ENCODE measurements around the gene PIP4K2A.
A peak's percentile ranks its signal among the peaks of the same experiment; 100 is the strongest.
"Not testable (repeated sequence)": the region's sequence is repeated elsewhere in the genome, so short reads cannot be mapped to it uniquely, and the experiment has no call there.

PIP4K2A gene

DNA sequence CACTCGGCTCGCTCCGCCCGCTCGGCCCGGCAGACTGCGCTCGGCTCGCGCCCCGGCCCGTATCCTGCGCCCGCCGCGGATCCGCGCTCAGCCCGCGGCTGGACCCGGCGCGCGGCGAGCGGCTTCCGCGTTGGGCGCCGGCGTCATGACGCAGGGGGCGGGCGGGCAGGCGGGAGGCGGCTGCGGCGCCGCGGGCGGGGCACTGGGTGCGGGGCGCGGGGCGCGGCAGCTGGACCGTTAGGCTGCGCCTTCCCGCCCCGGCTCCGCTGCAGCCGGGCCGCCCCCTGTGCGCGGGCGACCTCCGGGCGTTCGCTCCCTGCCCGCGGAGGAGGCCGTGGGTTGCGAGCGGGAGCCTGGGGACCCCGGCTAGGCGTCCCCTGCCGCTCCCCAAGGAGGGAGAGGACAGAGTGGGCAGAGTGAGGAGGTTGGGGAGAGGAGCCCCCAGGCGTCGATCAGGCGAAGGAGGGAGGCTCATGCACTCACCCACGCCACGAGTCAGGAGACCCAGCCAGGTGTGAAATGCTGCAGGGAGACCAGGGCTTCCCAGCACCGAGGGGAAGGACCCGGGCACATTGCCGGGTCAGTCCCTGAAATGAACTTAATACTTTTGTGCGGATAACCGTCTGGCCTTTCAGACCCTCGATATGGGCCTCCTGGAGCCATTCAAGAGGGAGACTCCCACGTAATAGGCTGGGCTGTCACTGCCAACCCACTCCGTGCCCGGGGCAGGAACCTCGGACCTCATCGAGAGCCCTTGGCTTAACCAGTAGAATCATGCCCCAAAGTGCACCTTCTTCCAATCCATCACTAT lies at the start of gene PIP4K2A:
Gene PIP4K2A, minus strand, starts transcription at position 100 of the 811 bp plus-strand sequence. CDS start 252 bp downstream, outside the sequence.
- peak; percentile 54 for DNase-seq (ENCODE audit: low read depth)

DNA sequence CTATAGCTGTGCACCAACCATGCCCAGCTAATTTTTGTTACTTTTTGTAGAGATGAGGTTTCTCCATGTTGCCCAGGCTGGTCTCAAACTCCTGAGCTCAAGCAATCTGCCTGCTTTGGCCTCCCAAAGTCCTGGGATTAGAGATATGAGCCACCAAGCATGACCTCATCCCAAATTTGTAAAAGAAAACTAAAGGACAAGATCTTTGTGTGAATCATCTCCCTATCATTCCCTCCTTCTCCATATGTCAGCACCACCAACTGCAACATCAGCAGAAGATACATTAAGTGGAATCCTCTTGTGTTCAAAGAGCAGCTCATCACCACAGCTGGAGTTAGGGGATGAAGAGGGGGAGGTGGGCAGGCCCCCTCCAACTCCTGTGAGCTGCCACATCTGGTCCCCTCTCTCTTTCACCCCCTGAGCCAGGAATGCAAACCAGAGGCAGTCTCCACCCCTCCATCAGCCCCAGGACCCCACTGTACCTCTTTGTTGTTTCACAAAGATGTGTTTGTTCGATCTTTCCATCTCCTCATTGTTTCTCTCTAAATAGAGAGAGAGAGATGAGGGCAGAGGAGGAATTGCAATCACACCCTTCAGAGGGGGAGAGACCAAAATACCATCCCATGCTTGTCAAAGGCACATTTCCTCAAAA lies 47.3 kb upstream of the PIP4K2A start:
- DNase-seq (ENCODE audit: low read depth) = no peak

DNA sequence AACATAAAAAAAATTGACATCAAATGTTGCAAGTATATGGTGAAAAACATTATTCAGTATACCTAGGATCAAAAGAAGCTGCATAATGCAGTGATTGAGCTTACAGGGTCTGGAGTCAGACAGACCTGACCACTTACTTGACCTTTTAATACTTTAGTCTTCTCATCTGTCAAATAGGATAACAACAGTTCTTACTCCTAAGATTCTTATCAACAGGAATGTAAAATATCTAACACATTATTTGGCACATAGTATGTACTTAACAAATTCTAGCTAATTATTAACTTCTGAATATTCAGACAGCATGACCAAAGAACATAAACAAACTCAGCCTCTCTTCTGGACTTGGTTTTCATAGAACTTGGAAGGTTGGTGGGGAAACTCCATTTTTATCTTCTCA lies 45.6 kb upstream of the PIP4K2A start:
- no peak for DNase-seq (ENCODE audit: low read depth)

DNA sequence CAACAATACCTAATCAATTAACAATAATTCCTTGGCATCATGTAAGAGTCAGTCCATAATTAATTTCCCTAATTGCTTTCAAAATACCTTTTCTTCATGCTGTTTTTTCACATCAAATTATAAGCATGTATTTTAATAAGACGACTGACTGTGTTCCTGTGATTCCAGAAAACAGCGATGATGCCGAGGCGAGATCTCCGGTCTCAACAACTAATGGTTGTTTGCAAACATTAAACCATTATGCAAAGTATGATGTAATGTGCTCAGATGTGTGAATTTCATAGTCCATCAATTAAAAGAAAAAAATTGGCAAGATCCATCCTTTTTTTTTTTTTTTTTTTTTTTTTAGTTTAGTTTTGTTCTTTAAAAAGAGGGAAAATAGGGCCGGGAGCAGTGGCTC lies 44.5 kb upstream of the PIP4K2A start:
- DNase-seq (ENCODE audit: low read depth) = no peak

DNA sequence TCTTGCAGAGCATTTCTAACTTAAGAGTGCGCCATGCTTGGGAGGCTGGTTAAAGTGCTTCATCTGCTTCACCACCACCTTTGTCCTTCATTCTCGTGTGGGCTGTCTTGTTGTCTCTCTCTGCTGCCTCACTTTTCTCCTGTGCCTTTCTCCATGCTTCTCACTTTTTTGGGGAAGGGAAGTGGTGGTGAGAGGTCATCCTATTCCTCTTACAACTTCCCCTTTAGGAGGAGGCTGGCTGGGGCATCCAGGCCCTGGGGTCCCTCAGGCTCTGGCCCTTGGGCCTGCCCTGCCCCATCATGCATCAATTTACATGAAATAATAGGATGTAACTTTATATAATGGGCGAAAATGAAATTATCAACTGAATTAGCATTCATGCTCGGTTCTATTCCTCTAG lies 39.9 kb upstream of the PIP4K2A start:
- DNase-seq (ENCODE audit: low read depth) = no peak

DNA sequence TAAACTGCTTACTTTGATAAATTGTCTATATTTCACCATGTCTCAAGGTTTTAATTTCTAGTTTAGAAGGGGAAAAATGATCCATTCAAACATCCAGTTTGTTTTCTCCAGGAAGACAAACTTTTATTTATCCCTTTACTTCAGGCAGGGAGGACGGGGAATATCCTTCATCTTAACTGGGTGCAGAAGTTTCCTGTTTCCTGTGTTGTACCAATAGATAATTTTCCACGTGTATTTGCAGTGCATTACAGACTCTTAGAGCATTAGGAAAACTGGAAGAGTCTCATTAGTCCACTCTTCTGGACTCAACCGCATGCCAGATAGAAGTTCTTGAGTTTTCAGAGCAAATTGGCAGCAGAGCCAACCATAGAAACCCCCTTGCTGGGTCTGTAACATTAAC lies 39.4 kb upstream of the PIP4K2A start:
- no peak for DNase-seq (ENCODE audit: low read depth)

DNA sequence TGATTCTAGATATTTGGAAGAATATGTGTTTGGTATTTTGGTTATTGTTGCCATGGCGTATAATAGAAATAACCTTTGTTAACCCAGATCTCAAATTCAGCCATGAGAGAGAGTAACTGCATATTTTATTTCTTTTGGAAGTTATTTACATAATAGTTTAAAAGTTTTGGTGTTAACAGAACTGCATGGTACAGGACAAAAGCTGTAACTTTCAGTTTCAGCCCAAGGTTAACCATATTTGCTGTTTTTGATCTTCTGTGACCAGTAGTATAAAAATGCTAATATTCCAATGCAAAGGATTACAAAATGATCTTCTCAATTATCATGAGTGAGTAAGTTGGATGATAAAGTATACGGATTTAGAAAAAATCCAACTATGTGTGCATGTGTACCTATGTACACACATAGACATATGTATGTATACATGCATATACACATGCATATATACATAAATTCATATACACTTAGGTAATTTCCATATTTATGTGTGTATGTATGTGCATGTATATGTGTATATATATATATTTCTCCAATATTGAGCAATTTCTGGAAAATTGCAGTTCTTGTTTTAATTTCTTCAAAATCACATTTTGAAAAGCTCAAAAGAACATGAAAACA lies 38.0 kb upstream of the PIP4K2A start:
- DNase-seq (ENCODE audit: low read depth) = no peak

DNA sequence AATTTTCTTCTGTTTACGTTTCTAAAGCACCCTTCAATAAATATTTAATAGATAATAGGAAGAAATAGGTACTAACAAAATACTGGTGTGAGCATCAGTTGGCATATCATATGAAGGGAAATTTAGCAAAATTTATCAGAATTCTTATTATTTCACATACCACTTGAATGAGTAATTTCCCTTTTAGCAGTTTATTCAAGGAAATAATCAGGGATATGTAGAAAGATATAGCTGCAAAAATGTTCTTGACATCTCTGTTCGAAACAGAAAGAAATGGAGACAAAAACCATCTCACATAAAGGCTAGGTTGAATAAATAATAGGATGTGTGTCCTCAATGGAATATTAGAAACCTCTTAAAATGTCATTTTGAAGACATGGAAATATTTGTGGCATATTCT lies 35.8 kb upstream of the PIP4K2A start:
- DNase-seq (ENCODE audit: low read depth) = no peak

DNA sequence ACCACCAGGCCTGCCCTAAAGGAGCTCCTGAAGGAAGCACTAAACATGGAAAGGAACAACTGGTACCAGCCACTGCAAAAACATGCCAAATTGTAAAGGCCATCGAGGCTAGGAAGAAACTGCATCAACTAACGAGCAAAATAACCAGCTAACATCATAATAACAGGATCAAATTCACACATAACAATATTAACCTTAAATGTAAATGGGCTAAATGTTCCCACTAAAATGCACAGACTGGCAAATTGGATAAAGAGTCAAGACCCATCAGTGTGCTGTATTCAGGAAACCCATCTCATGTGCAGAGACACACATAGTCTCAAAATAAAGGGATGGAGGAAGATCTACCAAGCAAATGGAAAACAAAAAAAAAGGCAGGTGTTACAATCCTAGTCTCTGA lies 30.5 kb upstream of the PIP4K2A start:
- DNase-seq (ENCODE audit: low read depth) = not testable (repeated sequence)

DNA sequence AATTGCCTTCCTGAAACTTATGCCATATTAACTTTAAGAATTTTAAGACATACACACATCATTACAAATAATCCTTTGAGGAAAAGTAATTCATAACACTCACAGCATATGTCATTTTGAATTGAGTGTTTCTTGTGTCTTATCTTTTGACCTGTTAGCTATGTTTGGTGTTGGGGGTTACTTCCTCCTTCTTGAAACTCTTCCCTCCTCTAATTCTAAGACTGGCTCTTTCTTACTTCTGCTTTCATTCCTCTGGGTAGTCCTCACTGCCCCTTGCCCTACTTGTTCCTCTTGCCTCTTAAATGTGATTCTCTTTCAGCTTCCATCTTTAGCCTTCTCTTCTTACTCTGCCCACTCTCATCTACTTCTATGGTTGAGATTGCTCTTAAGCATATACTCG lies 28.3 kb upstream of the PIP4K2A start:
- DNase-seq (ENCODE audit: low read depth) = no peak

DNA sequence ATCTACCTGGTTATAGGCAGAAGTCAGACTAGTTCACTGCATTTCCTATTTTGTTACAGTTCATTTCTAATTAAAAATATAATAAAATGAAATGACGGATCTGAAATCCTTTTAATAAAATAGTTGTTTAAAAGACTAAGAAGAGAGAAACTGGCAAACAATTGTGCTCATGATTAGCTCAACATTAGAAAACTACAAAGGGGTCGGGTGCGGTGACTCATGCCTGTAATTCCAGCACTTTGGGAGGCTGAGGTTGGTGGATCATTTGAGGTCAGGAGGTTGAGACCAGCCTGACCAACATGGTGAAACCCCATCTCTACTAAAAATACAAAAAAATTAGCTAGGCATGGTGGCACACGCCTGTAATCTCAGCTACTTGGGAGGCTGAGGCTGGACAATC lies 27.3 kb upstream of the PIP4K2A start:
- DNase-seq (ENCODE audit: low read depth) = not testable (repeated sequence)

DNA sequence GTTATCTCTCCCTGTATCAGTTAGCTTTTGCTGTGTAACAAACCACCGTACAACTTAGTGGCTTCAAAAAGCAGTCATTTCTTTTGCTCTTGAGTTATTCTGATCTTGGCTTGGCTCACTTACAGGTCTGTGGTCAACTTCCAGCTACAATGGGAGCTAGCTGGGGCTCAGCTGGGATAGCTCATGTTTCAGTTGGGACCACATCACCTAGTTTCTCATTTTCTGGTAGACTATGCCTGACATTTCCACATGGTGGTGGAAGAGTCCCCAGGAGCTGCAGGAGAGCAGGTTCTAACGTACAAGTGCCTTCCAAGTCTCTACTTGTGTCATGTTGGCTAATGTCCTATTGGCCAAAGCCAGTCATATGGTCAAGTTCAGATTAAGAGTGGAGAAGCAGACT lies 25.8 kb upstream of the PIP4K2A start:
- DNase-seq (ENCODE audit: low read depth) = no peak

DNA sequence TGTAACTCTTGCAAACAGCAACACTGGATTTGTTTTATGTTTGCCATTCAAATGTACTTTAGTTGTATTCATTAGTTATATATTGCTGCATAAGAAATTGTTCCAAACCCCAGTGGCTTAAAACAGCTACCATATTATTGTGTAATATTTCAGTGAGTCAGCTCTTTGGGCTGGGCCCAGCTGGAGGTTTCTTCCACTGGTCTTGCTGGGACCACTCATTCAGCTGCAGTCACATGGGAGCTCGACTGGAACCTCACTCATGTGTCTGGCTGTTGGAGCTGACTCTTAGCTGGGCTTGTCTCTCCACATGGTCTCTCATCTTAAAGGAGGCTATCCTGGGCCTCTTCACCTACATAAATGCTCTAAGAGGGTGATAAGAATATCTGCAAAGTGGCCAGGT lies 23.2 kb upstream of the PIP4K2A start:
- no peak for DNase-seq (ENCODE audit: low read depth)

DNA sequence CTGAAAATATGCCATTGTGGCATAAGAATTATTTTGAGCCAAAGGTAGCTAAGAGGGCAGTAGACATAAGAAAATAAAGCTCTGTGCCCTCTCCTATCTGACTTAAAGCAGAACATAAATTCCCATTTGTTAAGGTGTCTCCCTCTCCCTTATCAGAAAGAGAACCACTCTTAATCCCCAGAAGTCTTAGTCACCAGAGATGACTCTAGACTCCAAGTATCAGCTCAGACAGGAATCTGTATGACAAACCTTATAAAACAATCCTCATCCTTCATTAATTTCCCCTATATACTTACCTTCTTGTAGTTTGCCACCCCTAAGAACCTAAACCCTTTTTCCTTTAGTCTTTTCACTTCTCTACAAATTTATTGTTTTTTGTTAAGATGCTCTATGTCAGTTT lies 21.8 kb upstream of the PIP4K2A start:
- no peak for DNase-seq (ENCODE audit: low read depth)

DNA sequence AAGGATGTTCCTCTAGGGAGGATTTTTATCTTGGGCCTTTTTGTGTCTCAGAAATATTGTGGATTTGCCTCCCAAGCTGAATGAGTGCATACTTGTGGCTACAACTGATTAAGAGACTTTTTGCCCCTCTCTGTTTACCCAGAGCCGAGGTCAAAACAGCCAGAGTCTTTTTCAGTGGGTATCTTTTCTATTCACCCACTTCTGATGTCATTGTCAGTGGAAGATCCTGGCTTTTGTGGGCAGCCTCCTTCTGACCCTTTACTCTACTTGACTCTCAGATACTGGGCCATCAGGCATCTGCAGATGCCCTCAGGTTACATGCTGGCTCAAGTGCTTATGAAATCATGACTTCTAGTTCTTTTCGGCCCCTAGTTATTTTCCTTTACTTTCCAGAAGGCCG lies 19.6 kb upstream of the PIP4K2A start:
- DNase-seq (ENCODE audit: low read depth) = no peak

DNA sequence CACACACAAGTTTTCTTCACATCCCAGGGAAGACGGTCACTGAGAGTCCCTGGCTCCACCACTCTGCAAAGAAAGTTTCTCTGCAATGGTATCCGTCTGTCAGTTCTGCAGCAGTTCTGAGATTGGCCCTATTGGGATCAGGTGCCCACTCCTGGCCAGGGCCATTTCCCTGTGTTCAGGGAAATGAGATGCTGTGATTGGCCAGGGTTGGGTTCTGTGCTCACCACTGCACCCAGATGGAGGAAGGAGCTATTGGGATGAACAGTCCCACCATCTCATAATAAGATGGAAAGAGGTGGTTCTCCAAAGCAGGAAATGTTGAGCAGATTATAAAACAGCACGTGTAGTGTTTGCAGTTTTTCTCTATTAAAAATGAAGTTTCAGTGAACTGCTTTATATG lies 13.3 kb upstream of the PIP4K2A start:
- no peak for DNase-seq (ENCODE audit: low read depth)

DNA sequence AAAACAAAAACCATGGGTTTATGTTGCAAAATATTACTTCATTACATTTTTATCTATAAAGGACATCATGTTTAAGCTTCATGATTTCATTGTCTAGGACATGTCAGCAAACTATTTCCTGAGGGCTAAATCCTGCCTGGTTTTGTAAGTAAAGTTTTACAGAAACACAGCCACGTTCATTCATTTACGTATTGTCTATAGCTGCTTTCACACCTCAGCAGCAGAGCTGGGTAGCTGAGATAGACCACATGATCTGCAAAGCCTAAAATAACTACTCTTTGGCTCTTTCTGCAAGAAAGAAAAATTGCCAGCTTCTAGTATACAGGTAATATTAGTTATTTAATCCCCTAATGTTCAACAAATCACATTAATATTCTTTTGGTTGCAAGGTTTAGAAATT lies 12.7 kb upstream of the PIP4K2A start:
- no peak for DNase-seq (ENCODE audit: low read depth)

DNA sequence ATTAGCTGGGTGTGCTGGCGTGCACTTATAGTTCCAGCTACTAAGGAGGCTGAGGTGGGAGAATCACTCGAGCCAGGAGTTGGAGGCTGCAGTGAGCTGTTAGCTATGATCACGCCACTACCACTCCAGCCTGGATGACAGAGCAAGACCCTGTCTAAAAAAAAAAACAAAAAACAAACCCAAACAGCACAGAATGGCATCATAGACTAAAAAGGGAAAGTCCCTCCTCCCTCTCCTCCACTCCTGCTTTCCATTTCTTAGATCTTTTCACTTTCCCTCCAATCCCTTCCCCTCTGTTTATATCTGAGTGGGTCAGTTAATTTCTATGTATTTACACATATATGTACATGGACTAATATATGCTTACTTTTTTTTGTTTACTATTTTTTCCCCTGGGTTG lies 10.4 kb upstream of the PIP4K2A start:
- no peak for DNase-seq (ENCODE audit: low read depth)

DNA sequence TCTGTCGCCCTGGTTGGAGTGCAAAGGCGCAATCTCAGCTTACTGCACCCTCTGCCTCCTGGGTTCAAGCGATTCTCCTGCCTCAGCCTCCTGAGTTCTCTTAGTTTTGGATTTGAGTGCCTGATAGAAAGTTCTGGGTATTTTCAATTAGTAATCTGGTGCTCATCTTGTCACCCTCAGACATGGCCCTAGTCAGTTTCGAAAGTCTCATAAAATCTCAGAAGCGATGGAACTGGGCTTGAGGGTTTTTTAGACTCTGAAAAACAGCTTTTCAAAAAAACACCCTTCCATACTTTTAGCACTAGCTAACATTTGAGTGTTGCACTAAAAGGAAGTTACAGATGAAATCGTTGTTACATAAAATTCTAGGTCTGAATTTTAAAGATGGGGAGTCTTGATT lies 9.4 kb upstream of the PIP4K2A start:
- no peak for DNase-seq (ENCODE audit: low read depth)

DNA sequence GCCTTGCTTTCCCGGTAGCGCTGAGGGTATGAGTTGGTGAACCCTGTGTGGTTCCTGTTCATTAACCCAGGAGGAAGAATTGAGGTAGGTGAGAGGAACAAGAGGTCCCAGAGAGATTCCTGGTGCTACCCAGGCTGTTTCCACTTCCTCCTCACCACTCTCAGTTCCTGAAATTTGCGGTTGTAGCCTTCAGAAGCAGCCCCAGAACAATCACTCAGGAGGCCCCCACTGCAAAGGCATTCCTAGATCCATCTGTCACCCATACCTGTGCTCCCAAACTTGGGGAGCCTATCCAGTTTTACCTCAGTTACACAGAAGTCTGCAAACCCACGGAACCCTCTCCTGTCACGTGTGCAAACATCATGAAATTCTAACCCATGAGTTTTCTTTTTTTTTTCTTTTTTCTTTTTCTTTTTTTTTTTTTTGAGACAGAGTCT lies 9.0 kb upstream of the PIP4K2A start:
- no peak for DNase-seq (ENCODE audit: low read depth)

DNA sequence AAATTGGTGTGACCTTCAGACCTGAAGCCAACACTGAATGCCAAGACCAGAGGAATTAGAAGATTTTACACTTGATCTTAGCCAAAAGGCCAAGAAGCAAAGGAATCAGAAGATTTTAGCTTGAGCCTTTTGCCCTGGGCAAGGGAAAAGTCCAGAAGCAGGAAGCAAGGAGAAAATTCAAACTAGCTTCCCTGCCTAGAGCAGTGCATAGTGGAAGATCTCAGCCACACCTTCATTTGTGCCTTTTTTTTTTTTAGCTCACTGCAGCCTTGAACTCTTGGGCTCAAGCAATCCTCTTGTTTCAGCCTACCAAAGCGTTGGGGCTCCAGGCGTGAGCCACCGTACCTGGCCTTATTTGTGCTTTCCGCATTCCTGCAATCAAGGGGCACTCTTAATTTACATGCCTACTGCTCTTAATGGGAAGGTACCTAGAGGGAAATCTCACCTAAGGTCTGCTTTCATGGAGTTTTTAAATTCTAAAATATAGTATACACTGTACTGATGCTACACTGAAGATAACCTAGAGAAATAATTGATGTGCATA lies 8.3 kb upstream of the PIP4K2A start:
- DNase-seq (ENCODE audit: low read depth) = no peak

DNA sequence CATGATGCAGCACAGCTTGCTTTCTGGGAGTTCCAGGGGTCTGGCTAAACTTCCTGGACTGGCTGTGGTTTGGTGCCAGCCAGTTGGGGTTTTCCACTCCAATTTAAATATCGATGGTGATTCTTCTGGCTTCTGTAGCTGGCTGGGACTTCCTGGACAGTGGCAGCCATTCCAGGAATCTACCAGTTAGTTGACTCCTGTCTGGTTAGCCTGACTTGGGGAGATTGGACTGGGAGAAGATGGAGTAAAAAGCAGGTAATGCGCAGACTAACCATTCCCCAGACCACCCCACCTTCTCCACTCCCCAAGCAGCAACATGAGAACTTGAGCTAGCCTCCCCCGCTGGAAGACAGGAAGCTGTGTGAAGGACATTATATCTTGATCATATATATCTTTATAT lies 6.3 kb upstream of the PIP4K2A start:
- DNase-seq (ENCODE audit: low read depth) = no peak

DNA sequence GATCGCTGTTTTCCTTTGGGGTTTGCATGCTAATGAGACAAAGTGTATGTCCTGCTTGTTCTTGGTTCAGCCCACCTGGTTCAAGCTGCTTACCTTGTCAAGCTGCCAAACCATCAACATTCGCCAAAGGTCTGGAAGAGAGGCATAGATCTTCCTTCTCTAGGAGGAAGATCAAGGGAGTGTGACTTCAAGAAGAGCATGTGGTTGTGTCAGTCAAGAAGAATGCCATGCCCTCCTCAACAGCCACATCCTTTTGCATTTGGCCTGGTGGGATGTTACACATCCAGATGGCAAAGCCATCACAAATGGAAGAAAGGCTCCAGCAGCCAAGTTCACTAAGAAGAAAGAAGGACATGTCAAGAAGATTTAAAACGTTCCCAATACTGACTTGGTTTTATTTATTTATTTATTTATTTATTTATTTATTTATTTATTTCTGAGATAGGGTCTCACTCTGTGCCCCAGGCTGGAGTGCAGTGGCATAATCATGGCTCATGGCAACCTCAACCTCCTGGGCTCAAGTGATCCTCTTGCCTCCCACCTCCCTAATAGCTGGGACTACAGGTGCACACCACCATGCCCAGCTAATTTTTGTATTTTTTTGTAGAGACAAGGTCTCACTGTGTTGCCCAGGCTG lies 5.1 kb upstream of the PIP4K2A start:
- no peak for DNase-seq (ENCODE audit: low read depth)
